Endothelial cell of umbilical vein (primary cell): ENCODE measurements around the gene TIMM21. TPM values are rescaled to one million over a fixed set of nuclear protein-coding genes. Genes with fewer than 3 reads are reported as not detected.

Experiments used
- BruUV-seq: library from RNA; stranded (reverse); fragments of 400-500 nt; replicated peaks from 2 replicates; lab custom pipeline; 2021; lab: Mats Ljungman, UMichigan
- CTCF ChIA-PET: fragments of 300-600, 350-600 bp; sonication (Branson Sonifier 250); formaldehyde crosslinking; loops from one replicate; lab custom pipeline; 2021; ENCODE audit warnings: antibody characterized with exemption, inconsistent platforms; lab: Charles Lee
- POLR2A ChIA-PET: fragments of 300-600, 350-600 bp; sonication (Branson Sonifier 250); formaldehyde crosslinking; loops from one replicate; lab custom pipeline; 2021; ENCODE audit warnings: antibody characterized with exemption, inconsistent platforms; lab: Charles Lee
- DNase-seq: peaks from one replicate; pipeline ENCODE4 v3.0.0-alpha.2; 2011; ENCODE audit warnings: low read depth, low spot score
- FAIRE-seq: peaks from 2 replicates; lab custom pipeline; 2011; peaks lifted over from hg19 to GRCh38; lab: Jason Lieb, UNC
- H2AFZ ChIP-seq: 2 replicates; pipeline ENCODE4 v1.6.0; 2012; ENCODE audit warnings: low read depth, low read length, control low read depth, inconsistent platforms
- H3K27ac ChIP-seq: 2 replicates; pipeline ENCODE4 v1.5.1; 2011; ENCODE audit warnings: low read depth, mild to moderate bottlenecking, control low read depth, low read length, moderate library complexity; ENCODE audit not compliant: insufficient read depth
- H3K27me3 ChIP-seq, 2 experiments: 2 replicates each; pipeline versions ENCODE4 v1.6.0 to v1.6.1; 2011; ENCODE audit warnings: low read length in 2 of 2, mixed read lengths in 1 of 2; ENCODE audit not compliant: control insufficient read depth in 2 of 2, insufficient read depth in 2 of 2
- H3K36me3 ChIP-seq, 2 experiments: 2 replicates in 1 of 2; 3 replicates in 1 of 2; pipeline ENCODE4 v1.5.1; 2011; ENCODE audit warnings: low read length in 2 of 2, mild to moderate bottlenecking in 1 of 2, moderate library complexity in 1 of 2; ENCODE audit not compliant: control insufficient read depth in 2 of 2, insufficient read depth in 2 of 2; ENCODE audit errors: extremely low read depth in 1 of 2
- H3K4me1 ChIP-seq: 3 replicates; pipeline ENCODE4 v1.5.1; 2011; ENCODE audit warnings: mild to moderate bottlenecking, low read length; ENCODE audit not compliant: control insufficient read depth, insufficient read depth; ENCODE audit errors: extremely low read depth
- H3K4me2 ChIP-seq: 2 replicates; pipeline ENCODE4 v1.6.1; 2011; ENCODE audit warnings: low read length, control low read depth, mixed read lengths; ENCODE audit not compliant: insufficient read depth
- H3K4me3 ChIP-seq, 3 experiments: fragments of 200-600 bp in 1 of 3; sonication (generic), shearing (Covaris generic) in 1 of 3; replicated peaks in 1 of 3; 2 replicates each; pipeline ENCODE4 v1.5.1; 2011 to 2016; ENCODE audit warnings: control low read depth in 3 of 3, low read length in 3 of 3, mild to moderate bottlenecking in 2 of 3, inconsistent platforms in 1 of 3, low read depth in 1 of 3, moderate library complexity in 1 of 3; ENCODE audit not compliant: insufficient read depth in 1 of 3
- H3K79me2 ChIP-seq: 2 replicates; pipeline ENCODE4 v1.6.0; 2012; ENCODE audit warnings: low read length, inconsistent platforms; ENCODE audit not compliant: control insufficient read depth, insufficient read depth
- H3K9ac ChIP-seq: replicated peaks from 2 replicates; pipeline ENCODE3; 2011; ENCODE audit warnings: low read length, control low read depth; ENCODE audit not compliant: insufficient read depth; ENCODE audit errors: extremely low read depth
- H3K9me1 ChIP-seq: replicated peaks from 3 replicates; pipeline ENCODE4 v1.6.0; 2011; ENCODE audit warnings: mild to moderate bottlenecking, low read length; ENCODE audit not compliant: control insufficient read depth, insufficient read depth; ENCODE audit errors: extremely low read depth
- H3K9me3 ChIP-seq: replicated peaks from 2 replicates; pipeline ENCODE4 v1.5.1; 2012; ENCODE audit warnings: low read length, inconsistent platforms; ENCODE audit not compliant: control insufficient read depth, insufficient read depth
- H4K20me1 ChIP-seq: replicated peaks from 2 replicates; pipeline ENCODE3; 2011; ENCODE audit warnings: mild to moderate bottlenecking, low read length; ENCODE audit not compliant: control insufficient read depth, insufficient read depth; ENCODE audit errors: extremely low read depth
- CTCF ChIP-seq, 2 donors: IDR thresholded peaks; 1 replicate in 1 of 2; 2 replicates in 1 of 2; pipeline ENCODE4 v1.5.1; 2011; ENCODE audit warnings: low read length in 2 of 2, mild to moderate bottlenecking in 2 of 2, moderate library complexity in 2 of 2, control low read depth in 1 of 2, inconsistent platforms in 1 of 2, low read depth in 1 of 2; ENCODE audit not compliant: insufficient read depth in 1 of 2; ENCODE audit errors: extremely low read depth in 1 of 2
- EZH2 ChIP-seq: IDR thresholded peaks from 2 replicates; pipeline ENCODE4 v1.6.1; 2012; ENCODE audit warnings: borderline replicate concordance, low read depth, mild to moderate bottlenecking, moderate library complexity, low read length, inconsistent platforms; ENCODE audit not compliant: severe bottlenecking
- FOS ChIP-seq: IDR thresholded peaks from 2 replicates; pipeline ENCODE4 v1.6.1; 2011; ENCODE audit warnings: mild to moderate bottlenecking, low read length, moderate library complexity, borderline replicate concordance; ENCODE audit not compliant: insufficient read depth
- GATA2 ChIP-seq: IDR thresholded peaks from 2 replicates; pipeline ENCODE4 v1.7.0; 2011; ENCODE audit warnings: low read depth, mild to moderate bottlenecking, moderate library complexity, mixed read lengths, low read length; ENCODE audit not compliant: insufficient read length, insufficient read depth
- JUN ChIP-seq: IDR thresholded peaks from 2 replicates; pipeline ENCODE4 v1.6.1; 2011; ENCODE audit warnings: borderline replicate concordance, low read depth; ENCODE audit not compliant: insufficient read length, insufficient read depth
- MAX ChIP-seq: IDR thresholded peaks from 2 replicates; pipeline ENCODE4 v1.6.1; 2011; ENCODE audit not compliant: insufficient read depth, insufficient read length
- MYC ChIP-seq: IDR thresholded peaks from one replicate; pipeline ENCODE4 v1.6.1; 2011; ENCODE audit warnings: mild to moderate bottlenecking, low read depth, low read length
- POLR2A ChIP-seq: IDR thresholded peaks from 2 replicates; pipeline ENCODE4 v1.6.1; 2012; ENCODE audit warnings: low read depth, mild to moderate bottlenecking, control low read depth, low read length
- POLR2AphosphoS5 ChIP-seq: IDR thresholded peaks from 2 replicates; pipeline ENCODE4 v1.6.1; 2012; ENCODE audit warnings: low read depth, mild to moderate bottlenecking, control low read depth, low read length, moderate library complexity; ENCODE audit not compliant: insufficient read depth
- dilution Hi-C: fragments of 300-500 bp; cut with MboI; formaldehyde crosslinking; loops from one replicate; pipeline ENCODE4 v1.15.0; 2019; ENCODE audit warnings: low sequenced_read_pairs; ENCODE audit not compliant: extremely low pct_ligation_motif_present
- intact Hi-C: fragments of 100-400 bp; cut with micrococcal nuclease; formaldehyde crosslinking; loops from one replicate; pipeline ENCODE4 v1.10.0; 2022
- polyA plus RNA-seq, 4 experiments: library from polyadenylated mRNA; depleted of rRNA in 3 of 4; stranded (reverse) in 3 of 4; unstranded in 1 of 4; fragments of >200 nt; gene quantifications; 2 replicates each; pipeline versions ENCODE4 v1.2.1 to v1.2.3, GENCODE V29; 2011 to 2012; ENCODE audit warnings: missing spikeins in 1 of 4
- total RNA-seq: library from RNA; stranded (reverse); gene quantifications from 2 replicates; pipeline ENCODE4 v1.2.3, GENCODE V29; 2021

The TIMM21 gene
- total and polyA plus RNA-seq, 2 donors (not counting 3 experiments of a cell fraction or from before 2014, with no cell fraction given), result 22.9 to 38.9 TPM

- H3K4me1 ChIP-seq, result peaks cover 17% of the 10 kb centered on the region
- no peaks in the 10 kb centered on the region for H3K27me3 ChIP-seq
- ChIA-PET CTCF (interaction anchor here (1.1 kb wide), 1 partner anchor 10 kb away, joined by 4 read pairs; no protein-coding TSS in a partner anchor), POLR2A (no interaction called here)
- no peak overlapping the region for H3K4me3 ChIP-seq
- peaks cover 8 to 12% of the 10 kb centered on the region in 2 experiments for H3K36me3 ChIP-seq
- no peaks in the 10 kb centered on the region for H3K9me1 ChIP-seq
- H4K20me1 ChIP-seq, result no peaks in the 10 kb centered on the region
- no peak overlapping the region for H3K4me2 ChIP-seq
- H3K9me3 ChIP-seq, result no peaks in the 10 kb centered on the region
- intact Hi-C loops, result no loop called here
- H3K9ac ChIP-seq, result no peak overlapping the region
- dilution Hi-C loops, result no loop called here
- H3K79me2 ChIP-seq, result peaks cover 58% of the 10 kb centered on the region
- TF ChIP-seq JUN (no peak), FOS (no peak), CTCF (IDR thresholded peaks at IDR 0.05; ENCODE audit: extremely low read depth in 1 of 2, insufficient read depth in 1 of 2, low read depth in 1 of 2, low read length in 2 of 2) (no peak), MAX (no peak), POLR2AphosphoS5 (no peak), GATA2 (no peak), EZH2 (no peak), POLR2A (no peak), MYC (no peak)
- H2AFZ ChIP-seq, result no peak overlapping the region
- FAIRE-seq, result no peak
- no peak overlapping the region for H3K27ac ChIP-seq
- no TSS peak for BruUV-seq
- no peak for DNase-seq
Observed at GRCh38 chr18:74152270-74152669, 3.9 kb downstream of the TIMM21 start.
